Gastroesophageal sphincter (tissue), 3 donors: ENCODE results near the gene MYH14.

Experiments
- POLR2A ChIP-seq, 2 donors: fragments of 450-650 bp; IDR thresholded peaks; one replicate each; pipeline ENCODE4 v1.6.1; 2017; ENCODE audit warnings: antibody characterized with exemption in 2 of 2, mild to moderate bottlenecking in 2 of 2, moderate library complexity in 1 of 2
- TF ChIP-seq, protein P1 (sequence below), 4 experiments: fragments of 200-600 bp in 2 of 4; fragments of 450-650 bp in 2 of 4; sonication (generic) in 1 of 4; IDR thresholded peaks; one replicate each; pipeline ENCODE4 v1.5.1; 2017 to 2019; ENCODE audit warnings: antibody characterized with exemption in 4 of 4, mild to moderate bottlenecking in 2 of 4, moderate library complexity in 2 of 4

DNA sequence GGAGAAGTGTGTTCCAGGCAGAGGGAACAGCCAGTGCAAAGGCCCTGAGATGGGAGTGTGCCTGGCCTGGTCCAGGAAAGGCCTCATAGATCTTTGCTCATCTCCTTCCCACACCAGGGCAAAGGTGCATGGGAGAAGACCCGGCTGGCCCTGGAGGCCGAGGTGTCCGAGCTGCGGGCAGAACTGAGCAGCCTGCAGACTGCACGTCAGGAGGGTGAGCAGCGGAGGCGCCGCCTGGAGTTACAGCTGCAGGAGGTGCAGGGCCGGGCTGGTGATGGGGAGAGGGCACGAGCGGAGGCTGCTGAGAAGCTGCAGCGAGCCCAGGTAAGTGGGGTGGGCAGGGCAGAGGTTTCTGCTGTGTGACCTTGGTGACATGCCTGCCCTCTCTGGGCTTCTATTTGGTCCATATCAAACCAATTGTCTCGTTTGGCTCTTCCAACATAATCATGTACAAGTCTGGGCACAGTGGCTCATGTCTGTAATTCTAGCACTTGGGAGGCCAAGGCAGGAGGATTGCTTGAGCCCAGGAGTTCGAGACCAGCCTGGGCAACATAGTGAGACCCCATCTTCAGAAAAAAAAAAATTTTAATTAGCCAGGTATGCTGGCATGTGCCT is 74.7 kb downstream of the MYH14 start:
- TF ChIP-seq, protein P1, sequence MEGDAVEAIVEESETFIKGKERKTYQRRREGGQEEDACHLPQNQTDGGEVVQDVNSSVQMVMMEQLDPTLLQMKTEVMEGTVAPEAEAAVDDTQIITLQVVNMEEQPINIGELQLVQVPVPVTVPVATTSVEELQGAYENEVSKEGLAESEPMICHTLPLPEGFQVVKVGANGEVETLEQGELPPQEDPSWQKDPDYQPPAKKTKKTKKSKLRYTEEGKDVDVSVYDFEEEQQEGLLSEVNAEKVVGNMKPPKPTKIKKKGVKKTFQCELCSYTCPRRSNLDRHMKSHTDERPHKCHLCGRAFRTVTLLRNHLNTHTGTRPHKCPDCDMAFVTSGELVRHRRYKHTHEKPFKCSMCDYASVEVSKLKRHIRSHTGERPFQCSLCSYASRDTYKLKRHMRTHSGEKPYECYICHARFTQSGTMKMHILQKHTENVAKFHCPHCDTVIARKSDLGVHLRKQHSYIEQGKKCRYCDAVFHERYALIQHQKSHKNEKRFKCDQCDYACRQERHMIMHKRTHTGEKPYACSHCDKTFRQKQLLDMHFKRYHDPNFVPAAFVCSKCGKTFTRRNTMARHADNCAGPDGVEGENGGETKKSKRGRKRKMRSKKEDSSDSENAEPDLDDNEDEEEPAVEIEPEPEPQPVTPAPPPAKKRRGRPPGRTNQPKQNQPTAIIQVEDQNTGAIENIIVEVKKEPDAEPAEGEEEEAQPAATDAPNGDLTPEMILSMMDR (IDR thresholded peaks at IDR 0.05), result no peak
- TF ChIP-seq POLR2A (IDR thresholded peaks at IDR 0.05), result no peak
